HepG2 (cell line): ENCODE measurements around the gene OR7G1. TPM values are rescaled to one million over a fixed set of nuclear protein-coding genes. Genes with fewer than 3 reads are reported as not detected.

Experiments used
- CBX1 ChIP-seq: IDR thresholded peaks from one replicate; pipeline ENCODE4 v1.6.1; 2016; ENCODE audit warnings: antibody characterized with exemption, low read depth
- HNF4G ChIP-seq, 2 experiments: sonication (generic) in 1 of 2; formaldehyde crosslinking in 1 of 2; IDR thresholded peaks; 2 replicates each; pipeline versions ENCODE4 v1.4.0 to v1.6.1; 2011 to 2020; ENCODE audit warnings: borderline replicate concordance in 2 of 2, low read depth in 2 of 2, mild to moderate bottlenecking in 2 of 2, low read length in 1 of 2, missing genetic modification reagents in 1 of 2, moderate library complexity in 1 of 2
- KLF12 ChIP-seq: sonication (generic); formaldehyde crosslinking; IDR thresholded peaks from 2 replicates; pipeline ENCODE4 v1.4.0; 2020; ENCODE audit warnings: missing genetic modification reagents, borderline replicate concordance
- KLF16 ChIP-seq, 2 experiments: sonication (generic) in 1 of 2; formaldehyde crosslinking in 1 of 2; IDR thresholded peaks; 2 replicates each; pipeline versions ENCODE4 v1.6.1 to v1.8.0; 2016 to 2023; ENCODE audit warnings: missing genetic modification reagents in 2 of 2, missing compliant biosample characterization in 1 of 2
- MIXL1 ChIP-seq: IDR thresholded peaks from 2 replicates; pipeline ENCODE4 v1.6.1; 2016
- MTA1 ChIP-seq: sonication (generic); formaldehyde crosslinking; IDR thresholded peaks from 2 replicates; pipeline ENCODE4 v1.4.0; 2020; ENCODE audit warnings: missing genetic modification reagents, mild to moderate bottlenecking, borderline replicate concordance
- MTF2 ChIP-seq: sonication (generic); formaldehyde crosslinking; IDR thresholded peaks from 2 replicates; pipeline ENCODE4 v1.5.0; 2020; ENCODE audit warnings: missing genetic modification reagents, borderline replicate concordance
- POLR2AphosphoS2 ChIP-seq: IDR thresholded peaks from 2 replicates; pipeline ENCODE4 v1.6.1; 2011; ENCODE audit warnings: low read depth, low read length, improper control_type of control experiment
- RBFOX2 ChIP-seq: fragments of 200-400 bp; formaldehyde crosslinking; IDR thresholded peaks from 2 replicates; pipeline ENCODE4 v1.6.1; 2017; ENCODE audit warnings: low read depth, mild to moderate bottlenecking, low read length
- SMC3 ChIP-seq: IDR thresholded peaks from 2 replicates; pipeline ENCODE4 v1.6.1; 2011; ENCODE audit warnings: low read length, improper control_type of control experiment
- TMF1 ChIP-seq: sonication (generic); formaldehyde crosslinking; IDR thresholded peaks from 2 replicates; pipeline ENCODE4 v1.8.1; 2022; ENCODE audit warnings: low read depth, missing genetic modification reagents
- ZMYM3 ChIP-seq: sonication (generic); formaldehyde crosslinking; IDR thresholded peaks from 2 replicates; pipeline ENCODE4 v1.5.1; 2020; ENCODE audit warnings: mild to moderate bottlenecking, missing genetic modification reagents
- ZNF468 ChIP-seq: sonication (generic); formaldehyde crosslinking; IDR thresholded peaks from 2 replicates; pipeline ENCODE4 v1.8.0; 2022; ENCODE audit warnings: mild to moderate bottlenecking, moderate library complexity, missing genetic modification reagents
- ZNF720 ChIP-seq: sonication (generic); formaldehyde crosslinking; IDR thresholded peaks from 2 replicates; pipeline ENCODE4 v1.4.0; 2020; ENCODE audit warnings: missing genetic modification reagents
- polyA plus RNA-seq, 8 experiments: library from polyadenylated mRNA; depleted of rRNA in 3 of 8; stranded (reverse) in 7 of 8; unstranded in 1 of 8; fragments of >200 nt; fragmentation: Illumina TruSeq in 4 of 8; extraction: Trizol in 4 of 8; gene quantifications; 2 replicates each; pipeline versions ENCODE4 v1.2.1 to v1.2.3, GENCODE V29; 2011 to 2016; ENCODE audit warnings: low read depth in 4 of 8, missing spikeins in 1 of 8, mixed read lengths in 1 of 8; ENCODE audit not compliant: insufficient read depth in 1 of 8
- total RNA-seq, 5 experiments: library from RNA; depleted of rRNA; stranded (reverse); fragments of >200 nt; fragmentation: Illumina TruSeq; extraction: Trizol; gene quantifications; 2 replicates each; pipeline ENCODE4 v1.2.3, GENCODE V29; 2016; ENCODE audit warnings: low read depth in 1 of 5
- TF ChIP-seq, protein P1 (sequence below): sonication (generic); formaldehyde crosslinking; IDR thresholded peaks from 2 replicates; pipeline ENCODE4 v1.4.0; 2020; ENCODE audit warnings: missing genetic modification reagents, borderline replicate concordance
- TF ChIP-seq, protein P2 (sequence below): sonication (generic); formaldehyde crosslinking; IDR thresholded peaks from 2 replicates; pipeline ENCODE4 v1.4.0; 2020; ENCODE audit warnings: mild to moderate bottlenecking, missing genetic modification reagents
- TF ChIP-seq, protein P3 (sequence below): sonication (generic); formaldehyde crosslinking; IDR thresholded peaks from 2 replicates; pipeline ENCODE4 v1.8.1; 2023; ENCODE audit warnings: mild to moderate bottlenecking, missing genetic modification reagents
- TF ChIP-seq, protein P4 (sequence below): fragments of 450-650 bp; IDR thresholded peaks from 2 replicates; pipeline ENCODE4 v1.6.1; 2017; ENCODE audit warnings: mild to moderate bottlenecking
- TF ChIP-seq, protein P5 (sequence below): IDR thresholded peaks from 2 replicates; pipeline ENCODE4 v1.6.1; 2016

The OR7G1 gene
- total and polyA plus RNA-seq, 2 of the 13 experiments (the other 11 are each of a cell fraction or from before 2014, with no cell fraction given) = not detected

DNA sequence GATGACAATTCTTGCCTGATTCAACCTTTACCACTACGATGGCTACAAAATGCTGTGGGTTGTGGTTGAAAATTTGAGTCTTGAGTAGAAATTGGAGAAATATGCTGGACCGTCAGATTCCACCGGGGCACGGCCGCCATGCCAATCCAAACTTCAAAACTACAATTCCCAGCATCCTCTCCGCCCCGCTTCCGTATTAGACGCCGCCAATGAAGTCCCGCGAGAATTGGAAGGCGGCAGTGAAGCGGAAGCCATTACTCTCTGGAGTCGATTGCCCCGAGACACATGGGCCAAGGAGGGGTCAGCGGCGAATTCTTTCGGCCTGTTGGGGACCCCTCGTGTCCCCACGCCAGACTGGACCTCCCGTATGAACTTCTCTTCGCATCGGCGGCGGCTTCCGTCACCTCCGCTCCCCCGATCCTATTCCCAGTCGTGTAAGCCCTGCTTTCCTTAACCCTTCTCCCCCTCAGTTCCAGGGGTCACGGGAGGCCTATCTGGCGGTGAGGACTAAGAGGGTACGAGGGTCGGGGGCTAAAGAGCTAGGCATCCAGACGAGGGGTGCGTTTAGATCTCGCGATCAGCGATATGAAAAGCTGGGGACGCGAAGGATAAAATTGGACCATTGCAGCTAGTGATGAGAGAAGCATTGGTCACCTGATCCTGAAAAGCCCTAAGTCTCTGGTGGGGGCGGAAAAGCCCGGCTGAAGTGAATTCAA, 24.8 kb upstream of the OR7G1 start, which contains the start of gene ZNF317 (continued):
- TF ChIP-seq, protein P1, sequence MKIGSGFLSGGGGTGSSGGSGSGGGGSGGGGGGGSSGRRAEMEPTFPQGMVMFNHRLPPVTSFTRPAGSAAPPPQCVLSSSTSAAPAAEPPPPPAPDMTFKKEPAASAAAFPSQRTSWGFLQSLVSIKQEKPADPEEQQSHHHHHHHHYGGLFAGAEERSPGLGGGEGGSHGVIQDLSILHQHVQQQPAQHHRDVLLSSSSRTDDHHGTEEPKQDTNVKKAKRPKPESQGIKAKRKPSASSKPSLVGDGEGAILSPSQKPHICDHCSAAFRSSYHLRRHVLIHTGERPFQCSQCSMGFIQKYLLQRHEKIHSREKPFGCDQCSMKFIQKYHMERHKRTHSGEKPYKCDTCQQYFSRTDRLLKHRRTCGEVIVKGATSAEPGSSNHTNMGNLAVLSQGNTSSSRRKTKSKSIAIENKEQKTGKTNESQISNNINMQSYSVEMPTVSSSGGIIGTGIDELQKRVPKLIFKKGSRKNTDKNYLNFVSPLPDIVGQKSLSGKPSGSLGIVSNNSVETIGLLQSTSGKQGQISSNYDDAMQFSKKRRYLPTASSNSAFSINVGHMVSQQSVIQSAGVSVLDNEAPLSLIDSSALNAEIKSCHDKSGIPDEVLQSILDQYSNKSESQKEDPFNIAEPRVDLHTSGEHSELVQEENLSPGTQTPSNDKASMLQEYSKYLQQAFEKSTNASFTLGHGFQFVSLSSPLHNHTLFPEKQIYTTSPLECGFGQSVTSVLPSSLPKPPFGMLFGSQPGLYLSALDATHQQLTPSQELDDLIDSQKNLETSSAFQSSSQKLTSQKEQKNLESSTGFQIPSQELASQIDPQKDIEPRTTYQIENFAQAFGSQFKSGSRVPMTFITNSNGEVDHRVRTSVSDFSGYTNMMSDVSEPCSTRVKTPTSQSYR (CRISPR knock-in tag) = peak; percentile 34; the same call in 1 of the 2 replicates
- TF ChIP-seq KLF12 (CRISPR knock-in tag) = peak; percentile 71; the same call in 1 of the 2 replicates
- no peak for TF ChIP-seq HNF4G (IDR thresholded peaks at IDR 0.05; ENCODE audit: borderline replicate concordance, low read depth, low read length)
- TF ChIP-seq HNF4G (CRISPR knock-in tag; IDR thresholded peaks at IDR 0.05; ENCODE audit: borderline replicate concordance, low read depth) = peak; percentile 44; the same call in 1 of the 2 replicates
- TF ChIP-seq MTF2 = no peak
- TF ChIP-seq, protein P2, sequence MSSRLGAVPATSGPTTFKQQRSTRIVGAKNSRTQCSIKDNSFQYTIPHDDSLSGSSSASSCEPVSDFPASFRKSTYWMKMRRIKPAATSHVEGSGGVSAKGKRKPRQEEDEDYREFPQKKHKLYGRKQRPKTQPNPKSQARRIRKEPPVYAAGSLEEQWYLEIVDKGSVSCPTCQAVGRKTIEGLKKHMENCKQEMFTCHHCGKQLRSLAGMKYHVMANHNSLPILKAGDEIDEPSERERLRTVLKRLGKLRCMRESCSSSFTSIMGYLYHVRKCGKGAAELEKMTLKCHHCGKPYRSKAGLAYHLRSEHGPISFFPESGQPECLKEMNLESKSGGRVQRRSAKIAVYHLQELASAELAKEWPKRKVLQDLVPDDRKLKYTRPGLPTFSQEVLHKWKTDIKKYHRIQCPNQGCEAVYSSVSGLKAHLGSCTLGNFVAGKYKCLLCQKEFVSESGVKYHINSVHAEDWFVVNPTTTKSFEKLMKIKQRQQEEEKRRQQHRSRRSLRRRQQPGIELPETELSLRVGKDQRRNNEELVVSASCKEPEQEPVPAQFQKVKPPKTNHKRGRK (CRISPR knock-in tag) = peak; percentile 19; the same call in 1 of the 2 replicates
- no peak for TF ChIP-seq POLR2AphosphoS2
- TF ChIP-seq, protein P3, sequence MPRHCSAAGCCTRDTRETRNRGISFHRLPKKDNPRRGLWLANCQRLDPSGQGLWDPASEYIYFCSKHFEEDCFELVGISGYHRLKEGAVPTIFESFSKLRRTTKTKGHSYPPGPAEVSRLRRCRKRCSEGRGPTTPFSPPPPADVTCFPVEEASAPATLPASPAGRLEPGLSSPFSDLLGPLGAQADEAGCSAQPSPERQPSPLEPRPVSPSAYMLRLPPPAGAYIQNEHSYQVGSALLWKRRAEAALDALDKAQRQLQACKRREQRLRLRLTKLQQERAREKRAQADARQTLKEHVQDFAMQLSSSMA (CRISPR knock-in tag) = 0 out of 2 replicates have a peak, but pooled peaks have one; percentile 26
- TF ChIP-seq MIXL1 (CRISPR knock-in tag) = 0 out of 2 replicates have a peak, but pooled peaks have one; percentile 48
- TF ChIP-seq SMC3 = no peak
- TF ChIP-seq, protein P4, sequence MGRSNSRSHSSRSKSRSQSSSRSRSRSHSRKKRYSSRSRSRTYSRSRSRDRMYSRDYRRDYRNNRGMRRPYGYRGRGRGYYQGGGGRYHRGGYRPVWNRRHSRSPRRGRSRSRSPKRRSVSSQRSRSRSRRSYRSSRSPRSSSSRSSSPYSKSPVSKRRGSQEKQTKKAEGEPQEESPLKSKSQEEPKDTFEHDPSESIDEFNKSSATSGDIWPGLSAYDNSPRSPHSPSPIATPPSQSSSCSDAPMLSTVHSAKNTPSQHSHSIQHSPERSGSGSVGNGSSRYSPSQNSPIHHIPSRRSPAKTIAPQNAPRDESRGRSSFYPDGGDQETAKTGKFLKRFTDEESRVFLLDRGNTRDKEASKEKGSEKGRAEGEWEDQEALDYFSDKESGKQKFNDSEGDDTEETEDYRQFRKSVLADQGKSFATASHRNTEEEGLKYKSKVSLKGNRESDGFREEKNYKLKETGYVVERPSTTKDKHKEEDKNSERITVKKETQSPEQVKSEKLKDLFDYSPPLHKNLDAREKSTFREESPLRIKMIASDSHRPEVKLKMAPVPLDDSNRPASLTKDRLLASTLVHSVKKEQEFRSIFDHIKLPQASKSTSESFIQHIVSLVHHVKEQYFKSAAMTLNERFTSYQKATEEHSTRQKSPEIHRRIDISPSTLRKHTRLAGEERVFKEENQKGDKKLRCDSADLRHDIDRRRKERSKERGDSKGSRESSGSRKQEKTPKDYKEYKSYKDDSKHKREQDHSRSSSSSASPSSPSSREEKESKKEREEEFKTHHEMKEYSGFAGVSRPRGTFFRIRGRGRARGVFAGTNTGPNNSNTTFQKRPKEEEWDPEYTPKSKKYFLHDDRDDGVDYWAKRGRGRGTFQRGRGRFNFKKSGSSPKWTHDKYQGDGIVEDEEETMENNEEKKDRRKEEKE = no peak
- TF ChIP-seq ZNF720 = no peak
- TF ChIP-seq KLF16 (CRISPR knock-in tag; IDR thresholded peaks at IDR 0.05) = peak in 1 of 2 experiments; percentile 58; a peak in 2 of 4 replicates
- TF ChIP-seq MTA1 (CRISPR knock-in tag) = no peak; the same call in 1 of the 2 replicates
- peak; percentile 66 for TF ChIP-seq RBFOX2
- TF ChIP-seq, protein P5, sequence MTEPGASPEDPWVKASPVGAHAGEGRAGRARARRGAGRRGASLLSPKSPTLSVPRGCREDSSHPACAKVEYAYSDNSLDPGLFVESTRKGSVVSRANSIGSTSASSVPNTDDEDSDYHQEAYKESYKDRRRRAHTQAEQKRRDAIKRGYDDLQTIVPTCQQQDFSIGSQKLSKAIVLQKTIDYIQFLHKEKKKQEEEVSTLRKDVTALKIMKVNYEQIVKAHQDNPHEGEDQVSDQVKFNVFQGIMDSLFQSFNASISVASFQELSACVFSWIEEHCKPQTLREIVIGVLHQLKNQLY (CRISPR knock-in tag) = 0 out of 2 replicates have a peak, but pooled peaks have one; percentile 13
- no peak for TF ChIP-seq ZNF468 (CRISPR knock-in tag)
- peak; percentile 37; the same call in 1 of the 2 replicates for TF ChIP-seq ZMYM3 (CRISPR knock-in tag)
- TF ChIP-seq TMF1 (CRISPR knock-in tag) = no peak; the same call in 1 of the 2 replicates
- no peak for TF ChIP-seq CBX1
